ENCODE measurements around the gene EEFSEC. TPM values are rescaled to one million over a fixed set of nuclear protein-coding genes. Genes with fewer than 3 reads are reported as not detected.

EEFSEC gene
- total RNA-seq, 1 donor from 2014 or later = 0.92 TPM

DNA sequence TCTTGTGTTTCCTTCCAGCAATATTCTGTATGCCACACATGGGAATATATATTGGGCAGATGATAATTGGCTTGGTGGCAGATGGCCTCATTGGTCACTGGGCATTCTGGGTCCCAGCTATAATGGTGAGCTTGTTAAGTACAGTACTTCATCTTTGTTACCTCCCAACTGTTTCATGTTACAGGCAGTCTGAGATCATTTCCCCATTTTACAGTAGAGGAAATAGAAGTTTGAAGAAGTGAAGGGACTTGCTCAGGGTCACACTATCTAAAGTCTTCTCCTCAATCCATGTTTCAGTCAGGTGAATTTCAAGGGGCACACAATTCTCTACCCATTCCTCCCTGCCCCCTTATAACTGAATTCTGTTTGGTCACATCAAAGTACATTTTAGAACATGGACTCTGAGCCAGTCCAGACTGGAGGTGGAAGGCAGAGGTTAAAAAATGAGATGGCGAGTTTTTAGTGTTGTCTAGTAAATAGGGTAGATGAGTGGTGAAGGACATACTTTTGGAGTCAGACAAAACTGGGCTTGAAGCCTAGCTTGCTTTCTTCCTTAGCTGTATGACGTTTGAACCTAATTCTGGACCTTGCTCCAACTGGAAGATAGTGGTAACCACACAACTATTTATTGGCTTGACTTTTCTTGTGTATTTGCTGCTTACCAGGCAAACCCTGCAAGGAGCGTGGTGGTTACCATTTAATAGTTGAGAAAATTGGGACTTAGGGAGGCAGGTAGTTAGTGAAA lies 2.5 kb downstream of the EEFSEC start:
- Histone ChIP-seq H2AFZ (replicated peaks) (no peak overlapping the region), H3K9ac (no peak overlapping the region), H4K20me1 (ENCODE audit: low read depth) (peaks cover 6% of the 10 kb centered on the region), H3K27me3 (peaks cover 26% of the 10 kb centered on the region), H3F3A (ENCODE audit: low read depth) (peaks cover 19% of the 10 kb centered on the region), H3K9me3 (ENCODE audit: low read depth) (no peaks in the 10 kb centered on the region), H3K4me2 (no peak overlapping the region), H3K36me3 (no peaks in the 10 kb centered on the region), H3K79me2 (ENCODE audit: low read depth) (no peaks in the 10 kb centered on the region), H3K27ac (no peak overlapping the region), H3K4me3 (no peak overlapping the region), H3K4me1 (peaks cover 5% of the 10 kb centered on the region)
- Mint-ChIP-seq H3K4me3 (no peak overlapping the region), H3K36me3 (peaks cover 37% of the 10 kb centered on the region), H3K27me3 (ENCODE audit: insufficient read depth, low read depth) (no peaks in the 10 kb centered on the region), H3K9me3 (peaks cover 17% of the 10 kb centered on the region), H3K27ac (no peak overlapping the region), H3K4me1 (peaks cover 13% of the 10 kb centered on the region)
- no peak for DNase-seq (ENCODE audit: low spot score)
- TF ChIP-seq, protein P1, sequence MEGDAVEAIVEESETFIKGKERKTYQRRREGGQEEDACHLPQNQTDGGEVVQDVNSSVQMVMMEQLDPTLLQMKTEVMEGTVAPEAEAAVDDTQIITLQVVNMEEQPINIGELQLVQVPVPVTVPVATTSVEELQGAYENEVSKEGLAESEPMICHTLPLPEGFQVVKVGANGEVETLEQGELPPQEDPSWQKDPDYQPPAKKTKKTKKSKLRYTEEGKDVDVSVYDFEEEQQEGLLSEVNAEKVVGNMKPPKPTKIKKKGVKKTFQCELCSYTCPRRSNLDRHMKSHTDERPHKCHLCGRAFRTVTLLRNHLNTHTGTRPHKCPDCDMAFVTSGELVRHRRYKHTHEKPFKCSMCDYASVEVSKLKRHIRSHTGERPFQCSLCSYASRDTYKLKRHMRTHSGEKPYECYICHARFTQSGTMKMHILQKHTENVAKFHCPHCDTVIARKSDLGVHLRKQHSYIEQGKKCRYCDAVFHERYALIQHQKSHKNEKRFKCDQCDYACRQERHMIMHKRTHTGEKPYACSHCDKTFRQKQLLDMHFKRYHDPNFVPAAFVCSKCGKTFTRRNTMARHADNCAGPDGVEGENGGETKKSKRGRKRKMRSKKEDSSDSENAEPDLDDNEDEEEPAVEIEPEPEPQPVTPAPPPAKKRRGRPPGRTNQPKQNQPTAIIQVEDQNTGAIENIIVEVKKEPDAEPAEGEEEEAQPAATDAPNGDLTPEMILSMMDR (IDR thresholded peaks at IDR 0.05) = no peak
- TF ChIP-seq EZH2phosphoT487 (IDR thresholded peaks at IDR 0.05) (no peak), EZH2 (IDR thresholded peaks at IDR 0.05) (no peak)

DNA sequence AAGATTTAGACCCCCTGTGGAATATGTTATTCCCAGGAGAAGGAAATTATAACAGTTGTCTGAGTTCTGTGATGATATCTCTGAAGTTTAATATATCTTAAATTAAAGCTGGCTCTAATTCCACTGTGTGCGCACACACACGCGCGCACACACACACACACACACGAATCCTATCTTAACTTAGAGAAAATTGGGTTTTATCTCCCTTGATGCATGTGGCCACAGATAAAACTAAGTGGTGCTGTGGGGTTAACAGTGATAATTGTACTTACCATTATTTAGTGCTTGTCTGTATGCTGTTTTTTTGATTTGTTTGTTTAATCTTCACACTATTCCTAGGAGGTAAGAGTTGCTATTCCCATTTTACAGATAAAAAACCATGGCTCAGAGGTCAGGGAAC lies 7.4 kb downstream of the EEFSEC start:
- H3K27me3 ChIP-seq = no peaks in the 10 kb centered on the region
- H4K20me1 ChIP-seq (ENCODE audit: low read depth) = no peaks in the 10 kb centered on the region
- TF ChIP-seq, protein P1 (IDR thresholded peaks at IDR 0.05) = no peak
- no peak for TF ChIP-seq EZH2phosphoT487 (IDR thresholded peaks at IDR 0.05)
- no peak for TF ChIP-seq EZH2 (IDR thresholded peaks at IDR 0.05)
- peaks cover 2% of the 10 kb centered on the region for H3K27me3 Mint-ChIP-seq (ENCODE audit: insufficient read depth, low read depth)
- H3K4me3 ChIP-seq = no peak overlapping the region
- peaks cover 17% of the 10 kb centered on the region for H3K9me3 Mint-ChIP-seq
- no peak overlapping the region for H2AFZ ChIP-seq (replicated peaks)
- H3K9me3 ChIP-seq (ENCODE audit: low read depth) = no peaks in the 10 kb centered on the region
- no peak overlapping the region for H3K4me3 Mint-ChIP-seq
- no peak overlapping the region for H3K4me2 ChIP-seq
- H3K36me3 Mint-ChIP-seq = peaks cover 36% of the 10 kb centered on the region
- DNase-seq (ENCODE audit: low spot score) = no peak
- H3K79me2 ChIP-seq (ENCODE audit: low read depth) = no peaks in the 10 kb centered on the region
- no peaks in the 10 kb centered on the region for H3K36me3 ChIP-seq
- peaks cover 10% of the 10 kb centered on the region for H3F3A ChIP-seq (ENCODE audit: low read depth)
- peaks cover 17% of the 10 kb centered on the region for H3K4me1 Mint-ChIP-seq
- peaks cover 22% of the 10 kb centered on the region for H3K4me1 ChIP-seq
- no peak overlapping the region for H3K9ac ChIP-seq
- no peak overlapping the region for H3K27ac Mint-ChIP-seq
- H3K27ac ChIP-seq = no peak overlapping the region

DNA sequence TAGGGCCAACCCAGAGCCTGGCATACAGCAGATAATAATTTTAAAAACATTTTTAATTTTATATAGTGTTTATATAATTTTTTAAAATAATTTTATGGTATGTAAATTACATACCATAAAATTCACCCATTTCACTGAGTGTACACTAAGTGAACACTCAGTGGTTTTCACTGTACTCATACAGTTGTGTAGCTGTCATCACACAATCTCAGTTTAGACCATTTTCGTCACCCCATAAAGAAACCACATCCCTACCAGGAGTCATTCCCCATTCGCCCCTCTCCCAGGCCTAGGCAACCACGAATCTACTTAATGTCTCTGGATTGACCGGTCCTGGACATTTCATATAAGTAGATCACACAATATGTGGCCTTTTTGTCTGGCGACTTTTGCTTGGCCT lies 10.2 kb downstream of the EEFSEC start:
- Histone ChIP-seq H3K27ac (no peak overlapping the region), H3F3A (ENCODE audit: low read depth) (peaks cover 26% of the 10 kb centered on the region), H2AFZ (replicated peaks) (no peak overlapping the region), H4K20me1 (ENCODE audit: low read depth) (peaks cover 17% of the 10 kb centered on the region), H3K4me2 (no peak overlapping the region), H3K36me3 (no peaks in the 10 kb centered on the region), H3K9ac (no peak overlapping the region), H3K79me2 (ENCODE audit: low read depth) (no peaks in the 10 kb centered on the region), H3K27me3 (no peaks in the 10 kb centered on the region), H3K9me3 (ENCODE audit: low read depth) (no peaks in the 10 kb centered on the region), H3K4me3 (no peak overlapping the region), H3K4me1 (peaks cover 43% of the 10 kb centered on the region)
- peaks cover 12% of the 10 kb centered on the region for H3K36me3 Mint-ChIP-seq
- no peak overlapping the region for H3K4me3 Mint-ChIP-seq
- H3K4me1 Mint-ChIP-seq = peaks cover 43% of the 10 kb centered on the region
- no peaks in the 10 kb centered on the region for H3K9me3 Mint-ChIP-seq
- TF ChIP-seq, protein P1 (IDR thresholded peaks at IDR 0.05) = no peak
- TF ChIP-seq EZH2phosphoT487 (IDR thresholded peaks at IDR 0.05) (no peak), EZH2 (IDR thresholded peaks at IDR 0.05) (no peak)
- DNase-seq (ENCODE audit: low spot score) = no peak
- no peak overlapping the region for H3K27ac Mint-ChIP-seq
- H3K27me3 Mint-ChIP-seq (ENCODE audit: insufficient read depth, low read depth) = peaks cover 3% of the 10 kb centered on the region
